ENCODE measurements around the gene KCNJ18.

DNA sequence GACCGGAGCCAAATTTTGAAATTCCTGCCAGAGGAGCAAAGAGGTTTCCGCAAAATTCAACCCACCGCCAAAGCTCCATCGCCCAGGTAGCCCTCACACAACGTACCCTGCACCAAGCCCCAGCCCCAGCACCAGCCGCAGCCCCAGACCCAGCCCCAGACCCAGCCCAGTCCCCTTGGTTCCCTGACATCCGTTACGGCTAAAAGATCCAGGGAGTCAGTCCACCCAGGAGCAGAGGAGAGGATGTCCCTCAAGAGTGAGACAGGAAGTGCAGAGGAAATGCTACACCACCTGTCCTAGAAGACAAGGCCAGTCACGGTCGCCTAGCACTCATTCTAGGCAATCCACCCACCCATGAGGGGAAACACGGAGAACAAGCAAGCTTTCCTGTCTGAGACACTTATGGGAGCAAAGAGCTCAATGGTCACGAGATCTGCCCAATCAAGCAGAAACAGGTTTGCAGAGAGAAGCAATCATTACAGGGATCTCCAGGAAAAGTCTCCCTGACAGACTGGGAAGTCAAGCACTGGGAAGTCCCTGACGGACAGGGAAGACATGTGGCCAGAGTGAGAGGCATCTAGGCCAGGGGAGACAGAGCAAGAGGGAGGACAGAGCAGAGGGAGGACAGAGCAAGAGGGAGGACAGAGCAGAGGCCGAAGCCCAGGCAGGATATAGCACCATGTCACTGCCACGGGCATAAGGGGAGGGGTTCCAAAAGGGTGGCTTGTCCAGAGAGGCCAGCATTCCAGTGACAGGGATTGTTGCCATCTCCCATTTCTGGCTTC is 15.0 kb upstream of the KCNJ18 start:
- TF ChIP-seq POLR2A (IDR thresholded peaks at IDR 0.05; ENCODE audit: low read length) (no peak), GATA1 (IDR thresholded peaks at IDR 0.05; ENCODE audit: low read depth, low read length) (no peak)
